Right forelimb (tissue), 1 donor: ENCODE measurements around the gene OTULIN.
A peak's percentile ranks its signal among the peaks of the same experiment; 100 is the strongest.

Experiments
- DNase-seq: peaks from one replicate; pipeline ENCODE4 v3.0.0-alpha.2; 2018

Gene OTULIN

DNA sequence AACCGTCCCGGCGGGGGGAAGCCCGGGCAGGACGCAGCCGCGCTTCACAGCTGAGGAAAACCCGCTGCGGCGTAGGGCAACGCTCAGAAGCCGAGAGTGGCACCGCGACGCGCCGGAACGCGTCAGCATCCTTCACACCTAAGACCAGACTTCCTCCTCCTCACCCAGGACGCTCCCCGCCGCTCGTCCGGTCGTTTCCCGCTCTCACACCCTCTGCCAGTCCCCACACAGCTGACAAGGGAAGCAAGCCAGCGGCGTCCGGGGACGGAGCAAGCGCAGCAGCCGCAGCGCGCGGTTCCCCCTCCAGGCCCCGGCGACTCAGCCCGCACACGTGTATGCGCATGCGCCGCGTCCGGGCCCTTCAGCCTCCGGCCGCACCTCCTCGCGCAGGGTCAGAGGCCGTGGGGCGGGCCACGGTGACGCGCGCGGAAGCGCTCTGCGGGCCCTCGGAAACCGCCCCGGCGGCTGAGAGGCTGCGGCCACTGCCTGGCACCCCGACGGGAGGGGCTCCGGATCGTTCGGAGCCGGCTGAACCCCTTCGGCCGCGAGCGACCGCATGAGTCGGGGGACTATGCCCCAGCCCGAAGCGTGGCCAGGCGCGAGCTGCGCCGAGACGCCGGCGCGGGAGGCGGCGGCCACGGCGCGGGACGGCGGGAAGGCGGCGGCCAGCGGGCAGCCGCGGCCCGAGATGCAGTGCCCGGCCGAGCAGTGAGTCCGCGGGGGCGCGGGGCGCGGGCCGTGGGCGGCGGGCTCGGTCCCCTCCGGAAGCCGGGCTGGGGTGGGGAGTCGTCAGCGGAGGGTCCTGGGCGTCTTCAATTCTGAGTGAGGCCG, at the start of gene OTULIN:
Gene OTULIN (plus strand): TSS at position 449 of the 831 bp plus-strand sequence. CDS start 108 bp downstream, at position 557.
- peak; percentile 95 for DNase-seq

GRCh38 chr5:14615365-14615764, 49.2 kb upstream of the OTULIN start:
- DNase-seq = no peak

- no peak for DNase-seq
These were observed 47.1 kb upstream of the OTULIN start for GRCh38 chr5:14617441-14617840.

DNA sequence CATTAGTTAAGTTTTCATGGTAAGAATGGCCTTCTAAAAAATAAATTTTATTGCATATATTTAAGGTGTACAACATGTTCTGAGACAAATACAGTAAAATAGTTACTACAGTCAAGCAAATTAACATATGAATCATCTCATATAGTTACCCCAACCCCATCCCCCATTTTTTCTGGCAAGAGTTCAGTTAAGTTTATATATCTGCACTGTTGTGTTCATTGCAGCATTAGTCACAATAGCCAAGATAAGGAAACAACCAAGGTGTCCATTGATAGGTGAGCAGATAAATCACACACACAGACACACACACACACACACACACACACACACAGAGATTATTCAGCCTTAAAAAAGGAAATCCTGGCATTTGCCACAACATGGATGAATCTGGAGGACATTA, 37.2 kb upstream of the OTULIN start:
- no peak for DNase-seq

DNA sequence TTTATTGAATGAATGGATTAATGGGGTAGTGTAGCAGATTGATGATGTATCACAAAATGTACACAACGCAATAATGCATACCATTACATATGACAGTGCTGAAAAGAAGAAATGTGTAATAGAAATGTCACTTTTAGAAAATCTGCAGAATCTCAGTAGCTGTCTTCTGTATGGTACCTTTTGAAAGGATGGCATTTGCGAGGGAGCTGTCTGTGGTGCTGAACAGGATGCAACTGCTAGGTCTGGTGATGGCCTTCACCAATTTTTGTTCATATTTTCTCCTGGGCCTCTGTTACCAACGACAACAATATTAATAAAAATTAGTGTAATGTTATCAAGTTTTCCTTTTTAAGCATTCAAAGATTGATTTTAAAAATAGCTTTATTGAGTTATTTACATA, 36.2 kb upstream of the OTULIN start:
- DNase-seq = peak; percentile 59

- DNase-seq = no peak
These were observed 33.8 kb upstream of the OTULIN start for GRCh38 chr5:14630671-14631070.

DNA sequence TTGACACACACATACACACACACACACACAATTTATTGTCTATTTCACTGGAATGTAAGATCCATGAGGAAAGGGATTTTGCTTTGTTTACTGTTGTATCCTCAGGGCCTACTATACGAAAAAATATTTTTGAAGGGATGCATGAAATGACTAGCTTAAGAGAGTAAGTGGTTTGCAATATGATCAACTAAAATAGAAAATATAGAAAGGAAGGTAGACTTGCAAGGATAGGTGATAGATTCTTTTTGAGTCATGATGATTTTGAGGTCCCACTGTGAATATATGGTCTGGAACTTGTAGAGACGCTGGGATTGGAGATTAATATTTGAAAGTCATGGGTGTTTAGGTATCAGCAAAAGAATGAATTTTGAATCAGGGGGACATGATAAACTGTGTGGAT, 28.9 kb upstream of the OTULIN start:
- no peak for DNase-seq

DNA sequence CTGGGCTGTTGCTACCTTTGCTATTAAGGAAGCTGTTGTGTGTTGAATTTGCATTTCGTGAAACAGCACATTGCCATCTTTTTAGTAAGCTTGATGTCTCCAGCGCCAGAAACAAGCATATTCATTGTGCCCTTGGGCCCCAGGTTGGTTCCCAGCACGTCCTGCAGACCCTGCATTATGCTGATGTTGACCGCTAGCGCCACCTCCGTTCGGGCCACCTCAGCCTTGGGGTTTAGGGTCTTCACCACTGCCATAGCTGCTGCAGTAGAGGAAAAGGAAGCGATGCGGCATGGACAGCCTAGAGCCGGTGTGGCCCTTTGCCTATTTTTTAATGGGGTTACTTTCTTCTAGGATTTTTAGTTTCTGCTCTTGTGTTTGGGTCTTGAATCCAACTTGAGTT, 23.8 kb upstream of the OTULIN start:
- DNase-seq = no peak

- no peak for DNase-seq
These were observed 19.8 kb upstream of the OTULIN start for GRCh38 chr5:14644623-14645237.

DNA sequence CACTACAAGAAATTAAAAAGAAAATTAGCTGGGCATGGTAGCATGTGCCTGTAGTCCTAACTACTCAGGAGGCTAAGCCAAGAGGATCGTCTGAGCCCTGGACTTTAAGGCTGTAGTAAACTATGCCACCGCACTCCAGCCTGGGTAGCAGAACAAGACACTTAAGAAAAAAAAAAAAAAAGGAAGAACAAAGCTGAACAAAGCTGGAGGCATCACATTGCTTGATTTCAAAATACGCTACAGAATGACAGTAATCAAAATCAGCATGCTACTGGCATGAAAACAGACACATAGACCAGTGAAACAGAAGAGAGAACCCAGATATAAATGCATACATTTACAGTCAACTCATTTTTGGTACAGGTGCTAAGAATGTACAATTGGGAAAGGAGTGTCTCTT, 14.5 kb upstream of the OTULIN start:
- no peak for DNase-seq

GRCh38 chr5:14655146-14655741, 9.3 kb upstream of the OTULIN start:
- no peak for DNase-seq

GRCh38 chr5:14656898-14657297, 7.6 kb upstream of the OTULIN start:
- no peak for DNase-seq

DNA sequence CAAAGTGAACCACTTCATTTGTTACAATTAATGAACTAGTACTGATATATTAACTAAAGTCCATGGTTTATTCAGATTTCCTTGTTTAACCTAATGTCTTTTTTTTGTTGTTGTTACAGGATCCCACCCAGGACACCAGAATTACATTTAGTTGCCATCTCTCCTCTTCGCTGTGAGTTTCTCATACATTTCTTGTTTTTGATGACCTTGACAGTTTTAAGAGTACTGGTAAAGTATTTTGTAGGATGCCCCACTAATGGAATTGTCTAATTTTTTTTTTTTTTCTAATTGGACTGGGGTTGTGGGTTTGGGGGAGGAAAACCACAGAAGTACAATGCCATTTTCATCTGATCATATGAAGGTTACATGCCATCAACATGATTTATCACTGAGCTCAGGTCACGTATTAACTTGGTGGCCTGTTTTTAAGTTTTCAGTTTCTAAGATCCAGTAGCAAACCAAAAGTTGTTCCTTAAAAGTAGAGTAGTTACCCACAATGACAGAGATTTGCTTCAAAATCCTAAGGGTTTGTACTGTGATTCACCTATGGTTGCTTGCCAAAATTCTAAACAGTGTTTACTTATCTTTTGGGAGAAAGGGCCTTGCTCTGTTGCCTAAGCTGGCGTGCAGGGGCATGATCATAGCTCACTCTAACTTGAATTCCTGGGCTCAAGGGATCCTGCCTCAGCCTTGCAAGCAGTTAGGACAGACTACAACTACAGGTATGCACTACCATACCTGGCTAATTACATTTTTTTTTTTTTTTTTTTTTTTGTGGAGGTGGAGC, 4.5 kb upstream of the OTULIN start:
- no peak for DNase-seq

DNA sequence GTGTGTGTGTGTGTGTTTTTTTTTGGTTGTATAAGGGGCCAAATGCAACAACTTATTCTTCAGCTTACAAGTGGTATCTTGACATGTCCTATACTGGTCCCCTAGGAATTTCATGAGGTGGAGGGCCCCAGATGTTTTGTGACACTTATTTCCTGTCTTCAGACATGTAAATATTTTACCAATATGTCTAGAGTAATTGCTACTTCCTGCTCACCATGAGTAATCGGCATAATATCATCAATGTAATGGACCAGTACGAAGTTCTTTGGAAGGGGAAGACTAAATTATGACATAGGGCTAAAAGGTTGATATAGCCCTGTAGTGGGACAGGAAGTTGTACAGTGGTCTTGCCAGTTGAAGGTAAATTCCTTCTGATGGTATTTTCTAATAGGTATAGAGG, 3.7 kb upstream of the OTULIN start:
- DNase-seq = no peak

DNA sequence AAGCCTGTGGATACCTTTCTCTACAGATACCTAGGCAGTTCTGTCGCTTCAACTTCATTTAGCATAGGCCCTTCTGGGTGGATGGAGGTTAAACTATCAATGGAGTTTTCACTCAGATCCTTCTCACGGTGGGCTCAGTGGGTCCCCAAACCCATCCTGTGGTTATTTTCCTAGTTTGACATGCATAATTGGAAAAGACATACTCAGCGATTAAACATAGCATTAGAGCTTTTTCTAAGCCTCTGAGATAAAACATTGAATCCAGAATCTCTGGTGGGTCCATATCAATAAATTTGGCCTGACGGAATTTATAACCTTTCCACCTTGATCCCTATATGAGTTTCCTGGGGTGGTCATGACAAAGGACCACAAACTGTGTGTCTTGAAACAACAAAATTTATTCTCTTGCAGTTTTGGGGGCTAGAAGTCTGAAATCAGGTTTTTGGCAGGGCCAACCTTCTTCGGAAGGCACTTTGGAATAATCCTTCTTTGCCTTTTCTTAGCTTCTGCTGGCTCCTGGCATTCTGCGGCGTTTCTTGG, 1.7 kb upstream of the OTULIN start:
- DNase-seq = no peak

DNA sequence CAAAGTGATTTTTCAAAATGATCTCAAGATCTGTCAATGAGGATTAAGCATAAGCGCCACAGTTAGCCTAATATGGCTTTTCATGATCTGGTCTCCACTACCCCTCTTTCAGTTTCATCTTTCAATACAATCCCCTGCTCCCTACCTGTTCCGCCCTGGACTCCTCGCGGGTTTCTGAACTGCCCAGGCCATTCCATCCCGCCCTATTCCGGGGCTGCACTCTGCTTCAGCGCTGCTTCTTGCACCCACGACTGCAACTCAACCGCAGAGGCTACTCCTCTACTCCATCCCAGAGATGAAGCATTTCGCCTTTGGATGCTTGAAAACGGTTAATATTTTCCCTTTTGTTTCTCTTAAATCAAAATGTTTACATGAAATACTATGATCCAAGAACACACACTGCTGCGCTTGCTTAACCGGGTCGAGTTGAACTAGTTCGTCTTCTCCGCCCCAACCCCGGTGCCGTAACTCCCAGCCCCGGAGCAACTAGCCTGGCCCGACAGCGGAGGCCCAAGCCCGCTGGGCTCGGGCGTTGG, 716 bp upstream of the OTULIN start:
- DNase-seq = no peak

GRCh38 chr5:14665101-14665822, 744 bp downstream of the OTULIN start:
- DNase-seq = no peak

DNA sequence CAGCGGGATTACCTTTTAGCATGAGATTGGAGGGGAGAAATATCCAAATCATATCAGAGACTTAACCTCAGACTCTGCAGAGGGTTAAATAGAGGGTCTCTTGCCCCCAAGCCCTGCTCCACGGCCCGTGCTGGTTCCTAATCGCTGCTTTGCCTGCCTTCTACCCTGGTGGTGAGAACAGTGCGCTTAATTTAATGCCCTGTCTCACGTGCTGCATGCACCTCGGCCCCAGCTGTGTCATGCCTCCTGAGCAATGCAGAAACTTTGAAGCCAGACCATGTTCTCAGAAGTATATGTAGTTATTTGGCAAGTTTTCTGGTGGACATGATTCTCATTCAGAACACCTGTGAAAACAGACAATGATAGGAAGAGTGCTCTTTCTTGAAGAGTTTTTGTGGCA, 1.4 kb downstream of the OTULIN start:
- DNase-seq = no peak

- no peak for DNase-seq
These were observed 1.8 kb downstream of the OTULIN start for GRCh38 chr5:14666357-14666756.

GRCh38 chr5:14667290-14667689, 2.8 kb downstream of the OTULIN start:
- DNase-seq = no peak

- DNase-seq = no peak
These were observed 3.3 kb downstream of the OTULIN start for GRCh38 chr5:14667770-14668169.

DNA sequence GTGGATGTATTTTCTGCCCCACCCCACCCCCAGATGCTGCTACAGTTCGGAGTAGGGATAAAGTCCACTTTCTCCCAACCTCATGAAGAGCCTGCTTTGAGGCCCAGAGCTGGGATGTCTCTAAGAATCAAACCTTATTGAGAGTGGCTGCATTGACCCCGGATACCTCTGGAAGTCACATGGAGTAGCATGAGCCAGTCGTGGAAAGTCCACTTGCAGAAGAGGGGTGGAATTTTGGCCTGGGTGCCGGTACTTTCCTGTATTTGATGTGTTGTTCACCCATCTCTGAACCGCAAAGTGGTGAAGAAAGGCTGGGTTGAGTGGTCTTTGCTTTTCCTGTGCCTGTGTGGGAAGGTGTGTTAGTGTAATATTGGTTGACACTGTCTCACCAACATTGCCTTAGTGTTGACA, 3.7 kb downstream of the OTULIN start:
- no peak for DNase-seq
